Activated T-cell treated with anti-CD3 and anti-CD28 coated beads, Interleukin-2, amount 50 U/mL, for 1 hour (primary cell): Measurements from ENCODE around the gene RXRA.

Experiments used
- DNase-seq: peaks from one replicate; pipeline ENCODE4 v3.0.0-alpha.2; 2020

RXRA gene

GRCh38 chr9:134313470-134313869 lies 12.8 kb upstream of the RXRA start:
- no peak for DNase-seq

DNA sequence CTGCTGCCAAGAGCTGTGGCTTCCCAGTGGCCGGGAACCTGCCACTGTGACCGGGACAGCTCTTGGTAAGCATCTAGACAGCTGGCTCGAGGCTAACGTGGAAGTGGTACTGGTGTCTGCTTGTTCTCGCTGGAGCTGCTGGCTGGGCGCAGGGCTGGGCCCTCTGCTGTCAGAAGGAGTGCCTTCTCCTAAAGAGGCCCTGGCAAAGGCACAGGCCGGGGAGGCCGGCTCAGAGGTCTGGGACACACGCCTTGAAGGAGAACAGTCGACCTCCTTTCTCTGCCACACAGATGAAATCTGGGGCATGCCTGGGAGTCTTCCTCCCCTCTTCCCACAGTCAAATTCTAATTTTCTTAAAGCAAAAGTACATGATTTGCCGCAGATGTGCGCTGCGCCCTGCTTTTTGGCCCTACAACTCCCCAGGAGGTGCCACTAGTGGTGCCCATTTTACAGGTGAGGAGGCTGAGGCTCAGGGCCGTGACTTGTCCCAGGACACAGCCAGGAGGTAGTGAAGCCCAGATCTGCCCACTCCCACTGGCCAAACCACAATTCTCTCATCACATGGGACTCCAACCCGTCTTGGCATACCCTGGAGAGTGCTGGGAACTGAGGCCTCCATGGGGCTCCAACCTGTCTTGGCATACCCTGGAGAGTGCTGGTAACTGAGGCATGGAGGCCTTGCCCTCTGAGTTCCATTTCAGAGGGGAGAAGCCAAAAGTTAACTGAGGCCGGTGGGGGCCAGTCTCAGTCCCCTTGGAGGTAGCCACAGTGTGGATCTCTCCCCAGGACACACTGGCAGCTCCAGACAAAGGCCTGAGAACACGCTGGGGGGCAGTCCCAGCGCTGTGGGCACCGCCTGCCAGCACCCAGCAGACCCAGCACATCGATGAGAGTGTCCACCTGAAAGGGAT lies 12.0 kb upstream of the RXRA start:
- no peak for DNase-seq

DNA sequence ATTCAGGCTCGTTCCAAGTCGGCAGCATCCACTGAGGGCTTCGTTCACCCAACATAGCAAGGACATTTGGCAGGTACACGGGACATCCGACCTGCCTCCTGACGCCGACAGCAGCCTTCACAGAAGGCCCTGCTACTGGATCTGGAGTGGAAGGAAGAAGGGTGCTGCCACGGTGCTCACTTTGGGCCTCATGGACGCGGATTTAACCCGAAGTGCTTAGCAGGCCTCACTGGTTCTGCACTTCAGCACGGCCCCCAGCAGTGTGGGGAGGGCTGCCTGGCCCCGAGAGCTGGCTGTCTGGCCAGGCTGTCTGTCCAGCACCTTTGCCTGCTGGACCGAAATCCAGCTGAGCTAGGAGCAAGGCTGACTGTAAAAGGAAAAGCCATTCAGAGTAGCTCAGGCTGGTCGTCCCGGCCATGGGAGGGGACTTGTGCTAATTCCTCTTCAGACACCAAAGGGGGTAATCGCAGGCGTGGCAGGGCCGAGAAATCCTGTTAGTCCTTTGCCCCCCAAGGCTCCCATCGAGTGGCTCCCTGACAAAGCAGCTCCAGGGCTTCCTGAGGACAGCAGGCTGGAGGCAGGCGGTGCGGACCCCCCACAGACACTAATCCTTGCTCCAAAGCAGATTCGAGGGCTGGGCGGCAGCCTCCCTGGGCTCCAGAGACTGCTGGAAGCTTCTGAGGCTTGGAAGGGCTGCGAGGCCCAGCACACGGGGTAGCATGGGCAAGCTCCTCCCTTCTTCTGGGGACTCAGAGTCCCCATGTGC lies 11.1 kb upstream of the RXRA start:
- DNase-seq: no peak

DNA sequence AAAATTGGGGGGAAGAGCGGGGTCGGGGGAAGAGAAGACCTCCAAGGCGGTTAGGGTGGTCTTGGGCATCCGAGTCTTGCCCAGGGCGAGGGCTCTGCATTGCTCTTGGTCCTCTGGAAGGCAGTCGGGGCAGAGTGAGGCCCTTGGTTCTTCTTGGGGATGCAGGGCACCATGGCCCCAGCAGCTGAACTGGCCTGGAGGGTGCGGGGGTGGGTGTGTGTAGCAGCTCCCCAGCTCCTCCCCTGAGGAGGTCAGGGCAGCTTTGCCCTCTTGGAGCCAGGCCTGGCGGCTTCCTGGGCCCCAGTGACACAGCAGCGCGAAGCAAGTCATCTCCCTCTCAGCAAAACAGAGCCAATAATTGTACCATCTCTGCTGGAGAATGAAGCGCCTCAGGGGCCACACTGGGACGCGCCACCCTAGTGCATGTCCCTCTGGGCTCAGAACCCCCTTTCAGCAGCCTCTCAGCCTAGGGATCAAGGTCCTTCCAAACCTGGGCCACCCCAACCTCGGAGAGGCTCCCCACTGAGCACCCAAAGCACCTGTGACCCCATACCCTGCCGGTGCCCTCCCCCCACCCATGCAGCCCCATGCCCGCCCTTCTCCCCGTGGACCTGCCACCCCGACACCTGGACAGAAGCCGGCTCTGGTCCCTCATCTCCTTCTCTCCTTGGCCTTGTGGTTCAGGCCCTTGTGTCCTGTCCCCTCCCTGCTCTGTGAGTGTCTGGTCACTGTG lies 10.4 kb upstream of the RXRA start:
- no peak for DNase-seq

GRCh38 chr9:134316449-134317160 lies 9.7 kb upstream of the RXRA start:
- no peak for DNase-seq

GRCh38 chr9:134317400-134317789 lies 8.9 kb upstream of the RXRA start:
- DNase-seq: no peak

- no peak for DNase-seq
Observed at GRCh38 chr9:134317790-134318414, 8.4 kb upstream of the RXRA start.

DNA sequence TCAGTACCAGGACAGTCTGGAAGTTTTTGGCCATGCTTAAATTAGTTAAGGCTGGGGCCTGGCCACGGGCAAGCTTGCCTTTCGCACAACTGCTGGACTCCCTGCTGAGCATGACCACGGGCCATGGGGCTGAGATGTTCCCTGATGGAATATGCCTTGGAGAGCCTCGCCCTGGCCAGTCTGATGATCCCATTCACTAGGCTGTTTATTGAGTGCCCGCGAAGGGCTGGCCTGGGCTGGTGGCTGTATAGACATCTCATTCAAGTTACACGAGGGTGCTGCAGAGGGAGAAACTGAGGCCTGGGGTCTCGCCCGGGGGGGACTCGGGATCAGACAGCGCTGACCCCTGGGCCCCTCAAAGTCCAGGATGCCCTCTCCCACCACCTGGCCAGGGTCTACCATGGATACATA lies 7.8 kb upstream of the RXRA start:
- no peak for DNase-seq

- DNase-seq: no peak
Observed at GRCh38 chr9:134318941-134319305, 7.3 kb upstream of the RXRA start.

GRCh38 chr9:134319306-134320125 lies 6.7 kb upstream of the RXRA start:
- DNase-seq: no peak

DNA sequence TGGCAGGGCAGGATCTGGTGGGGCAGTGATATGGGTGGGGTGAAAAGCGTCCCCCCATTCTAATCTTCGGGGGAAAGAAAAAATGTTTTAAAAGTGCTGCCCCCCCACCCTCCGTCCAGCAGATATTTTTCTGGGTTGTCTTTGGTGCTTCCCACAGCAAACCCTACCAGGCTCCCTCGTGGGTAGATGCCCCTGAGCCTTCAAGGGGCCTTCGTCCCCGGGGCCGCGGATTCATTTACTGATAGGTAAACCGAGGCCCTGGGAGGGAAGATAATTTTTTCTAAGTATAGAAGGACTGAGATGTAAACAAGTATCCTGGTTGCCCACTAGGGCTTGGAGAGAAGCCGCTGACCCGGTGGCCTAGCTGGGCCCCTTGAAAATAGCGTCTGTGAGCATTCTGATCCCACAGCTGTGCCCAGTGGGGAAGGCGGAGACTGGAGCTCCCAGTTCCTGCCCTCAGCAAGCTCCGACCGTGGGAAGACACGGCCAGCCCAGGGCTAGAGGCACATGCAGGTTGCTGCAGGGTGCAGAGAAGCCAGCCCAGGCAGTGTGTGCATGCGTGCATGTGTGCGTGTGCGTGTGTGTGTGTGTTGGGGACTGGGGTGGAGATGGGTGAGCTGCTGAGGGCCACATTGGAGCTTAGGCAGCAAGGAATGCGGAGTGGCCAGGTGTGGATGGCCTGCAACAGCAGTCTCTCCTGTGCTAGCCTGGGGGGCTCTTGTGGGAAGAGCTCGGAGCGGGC lies 6.0 kb upstream of the RXRA start:
- no peak for DNase-seq

GRCh38 chr9:134320868-134321471 lies 5.3 kb upstream of the RXRA start:
- no peak for DNase-seq

- DNase-seq: no peak
Observed at GRCh38 chr9:134321531-134321930, 4.7 kb upstream of the RXRA start.

GRCh38 chr9:134321946-134322741 lies 4.1 kb upstream of the RXRA start:
- DNase-seq: no peak

DNA sequence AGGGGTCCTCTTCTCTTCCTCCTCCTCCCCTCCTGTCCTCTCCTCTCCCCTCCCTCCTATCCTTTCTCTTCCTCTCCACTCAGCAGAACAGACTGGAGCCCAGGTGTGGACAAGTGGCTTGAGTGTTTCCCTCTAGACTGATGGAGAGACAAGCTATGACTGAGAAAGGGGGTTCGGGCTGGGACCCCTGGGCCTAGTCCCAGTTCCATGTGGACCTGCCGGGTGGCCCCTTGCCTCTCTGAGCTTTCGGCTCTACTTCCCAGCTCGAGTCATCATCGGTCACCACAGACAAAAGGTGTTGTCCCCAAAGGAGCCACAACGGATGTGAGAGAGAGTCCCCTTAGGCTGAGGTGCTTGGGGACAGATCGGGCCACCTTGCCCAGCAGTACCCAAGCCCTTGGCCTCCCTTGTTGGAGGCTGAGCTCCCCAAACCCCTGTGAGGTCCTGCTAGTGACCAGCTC lies 3.4 kb upstream of the RXRA start:
- DNase-seq: no peak

- no peak for DNase-seq
Observed at GRCh38 chr9:134323741-134324358, 2.4 kb upstream of the RXRA start.

GRCh38 chr9:134324359-134325095 lies 1.7 kb upstream of the RXRA start:
- DNase-seq: no peak
